H9 (cell line): ENCODE measurements around the gene UBP1. TPM values are rescaled to one million over a fixed set of nuclear protein-coding genes. Genes with fewer than 3 reads are reported as not detected.

Source experiments
- DNase-seq: peaks from one replicate; pipeline ENCODE4 v3.0.0-alpha.2; 2017
- H2AFZ ChIP-seq: one replicate; pipeline ENCODE4 v1.6.1; 2013; ENCODE audit warnings: mild to moderate bottlenecking, low read length, control low read depth, moderate library complexity
- H2AK5ac ChIP-seq: 2 replicates; pipeline ENCODE4 v1.6.1; 2013; ENCODE audit warnings: low read length, control low read depth, mixed read lengths; ENCODE audit not compliant: insufficient read length
- H2BK120ac ChIP-seq: one replicate; pipeline ENCODE4 v1.6.1; 2013; ENCODE audit warnings: low read depth, mild to moderate bottlenecking, low read length, control low read depth, inconsistent platforms; ENCODE audit not compliant: poor library complexity, severe bottlenecking
- H2BK12ac ChIP-seq: 2 replicates; pipeline ENCODE4 v1.6.1; 2013; ENCODE audit warnings: low read length, control low read depth, mixed read lengths, low read depth; ENCODE audit not compliant: insufficient read length
- H2BK15ac ChIP-seq: 2 replicates; pipeline ENCODE4 v1.6.1; 2013; ENCODE audit warnings: low read depth, low read length, control low read depth
- H2BK20ac ChIP-seq: one replicate; pipeline ENCODE4 v1.6.1; 2013; ENCODE audit warnings: low read depth, mild to moderate bottlenecking, low read length, control low read depth, inconsistent platforms; ENCODE audit not compliant: poor library complexity, severe bottlenecking
- H2BK5ac ChIP-seq: 2 replicates; pipeline ENCODE4 v1.6.1; 2013; ENCODE audit warnings: low read length, control low read depth, mixed read lengths; ENCODE audit not compliant: insufficient read length
- H3K14ac ChIP-seq: 2 replicates; pipeline ENCODE4 v1.6.1; 2013; ENCODE audit warnings: low read length, control low read depth; ENCODE audit not compliant: insufficient read depth
- H3K18ac ChIP-seq: 2 replicates; pipeline ENCODE4 v1.6.1; 2013; ENCODE audit warnings: low read depth, mild to moderate bottlenecking, mixed read lengths, low read length, control low read depth; ENCODE audit not compliant: insufficient read length
- H3K23ac ChIP-seq: 2 replicates; pipeline ENCODE4 v1.6.1; 2013; ENCODE audit warnings: low read length, control low read depth, mixed read lengths, low read depth; ENCODE audit not compliant: insufficient read length
- H3K23me2 ChIP-seq: 2 replicates; pipeline ENCODE4 v1.6.1; 2013; ENCODE audit warnings: low read depth, mild to moderate bottlenecking, mixed read lengths, low read length, control low read depth; ENCODE audit not compliant: insufficient read length, poor library complexity, severe bottlenecking
- H3K27ac ChIP-seq: 2 replicates; pipeline ENCODE4 v1.5.1; 2013; ENCODE audit warnings: low read length, control low read depth, mixed read lengths, low read depth; ENCODE audit not compliant: insufficient read length
- H3K27me3 ChIP-seq: 2 replicates; pipeline ENCODE4 v1.6.1; 2013; ENCODE audit warnings: low read length, control low read depth, inconsistent platforms; ENCODE audit not compliant: insufficient read depth
- H3K4ac ChIP-seq: 2 replicates; pipeline ENCODE4 v1.6.1; 2013; ENCODE audit warnings: low read depth, mild to moderate bottlenecking, control low read depth, inconsistent platforms, low read length, moderate library complexity
- H3K4me1 ChIP-seq: 2 replicates; pipeline ENCODE4 v1.6.1; 2013; ENCODE audit warnings: low read length, control low read depth, inconsistent platforms; ENCODE audit not compliant: insufficient read depth
- H3K4me2 ChIP-seq: 2 replicates; pipeline ENCODE4 v1.6.1; 2013; ENCODE audit warnings: low read length, control low read depth, mixed read lengths; ENCODE audit not compliant: insufficient read length, insufficient read depth
- H3K56ac ChIP-seq: 2 replicates; pipeline ENCODE4 v1.6.1; 2013; ENCODE audit warnings: low read depth, mild to moderate bottlenecking, mixed read lengths, low read length, control low read depth; ENCODE audit not compliant: insufficient read length
- H3K79me1 ChIP-seq: 2 replicates; pipeline ENCODE4 v1.6.1; 2013; ENCODE audit warnings: low read depth, mild to moderate bottlenecking, moderate library complexity, low read length, control low read depth, inconsistent platforms; ENCODE audit not compliant: insufficient read depth, poor library complexity, severe bottlenecking
- H3K79me2 ChIP-seq: 2 replicates; pipeline ENCODE4 v1.6.1; 2013; ENCODE audit warnings: low read length, control low read depth, inconsistent platforms; ENCODE audit not compliant: insufficient read depth
- H3K9ac ChIP-seq: 2 replicates; pipeline ENCODE4 v1.6.1; 2013; ENCODE audit warnings: low read length, control low read depth, mixed read lengths; ENCODE audit not compliant: insufficient read length; ENCODE audit errors: extremely low read depth
- H3K9me3 ChIP-seq: one replicate; pipeline ENCODE4 v1.6.1; 2013; ENCODE audit warnings: low read depth, low read length, inconsistent platforms; ENCODE audit not compliant: control insufficient read depth
- H3T11ph ChIP-seq: one replicate; pipeline ENCODE4 v1.6.1; 2013; ENCODE audit warnings: mild to moderate bottlenecking, low read length, control low read depth, inconsistent platforms
- H4K20me1 ChIP-seq: one replicate; pipeline ENCODE4 v1.6.1; 2013; ENCODE audit not compliant: control insufficient read depth, insufficient read length, insufficient read depth
- H4K5ac ChIP-seq: 2 replicates; pipeline ENCODE4 v1.6.1; 2013; ENCODE audit warnings: low read depth, mild to moderate bottlenecking, mixed read lengths, low read length, control low read depth; ENCODE audit not compliant: insufficient read length
- H4K8ac ChIP-seq: replicated peaks from 2 replicates; pipeline ENCODE4 v1.6.1; 2013; ENCODE audit warnings: low read length, control low read depth, mixed read lengths, low read depth; ENCODE audit not compliant: insufficient read length
- H4K91ac ChIP-seq: 2 replicates; pipeline ENCODE4 v1.6.1; 2013; ENCODE audit warnings: low read depth, mild to moderate bottlenecking, moderate library complexity, mixed read lengths, low read length, control low read depth; ENCODE audit not compliant: insufficient read length
- H3K27ac Mint-ChIP-seq, 3 experiments: 2 replicates in 2 of 3; 3 replicates in 1 of 3; pipeline ENCODE4 v1.8.0; 2020 to 2021; ENCODE audit warnings: mixed read lengths in 3 of 3, mild to moderate bottlenecking in 1 of 3, moderate library complexity in 1 of 3
- H3K27me3 Mint-ChIP-seq: 2 replicates; pipeline ENCODE4 v1.8.0; 2021; ENCODE audit warnings: low read depth, mild to moderate bottlenecking, moderate library complexity, mixed read lengths
- H3K36me3 Mint-ChIP-seq, 3 experiments: 2 replicates in 2 of 3; 3 replicates in 1 of 3; pipeline ENCODE4 v1.8.0; 2020 to 2021; ENCODE audit warnings: low read depth in 3 of 3, mixed read lengths in 3 of 3; ENCODE audit not compliant: insufficient read depth in 1 of 3
- H3K4me1 Mint-ChIP-seq, 2 experiments: 2 replicates each; pipeline ENCODE4 v1.8.0; 2020; ENCODE audit warnings: mixed read lengths in 2 of 2
- H3K4me3 Mint-ChIP-seq, 2 experiments: 2 replicates in 1 of 2; 3 replicates in 1 of 2; pipeline ENCODE4 v1.8.0; 2020 to 2021; ENCODE audit warnings: mild to moderate bottlenecking in 2 of 2, mixed read lengths in 2 of 2, moderate library complexity in 1 of 2
- H3K9me3 Mint-ChIP-seq, 2 experiments: 2 replicates in 1 of 2; 3 replicates in 1 of 2; pipeline ENCODE4 v1.8.0; 2020; ENCODE audit warnings: mild to moderate bottlenecking in 2 of 2, mixed read lengths in 2 of 2, moderate library complexity in 1 of 2
- WGBS: extraction: QIAGEN DNeasy Blood & Tissue Kit; methylation state at CpG from one replicate; pipeline ENCODE4 v1.1.7; 2013; ENCODE audit warnings: missing lambda C conversion rate, low lambda C conversion rate, mixed read lengths; ENCODE audit not compliant: insufficient read length; ENCODE audit errors: extremely low coverage; 5-methylcytosine and 5-hydroxymethylcytosine counted together
- total RNA-seq: library from RNA; stranded (reverse); gene quantifications from 2 replicates; pipeline ENCODE4 v1.2.1, GENCODE V29; 2021
- TF ChIP-seq, protein P1 (sequence below): fragments of 200-600 bp; sonication (generic); conservative IDR thresholded peaks from 3 replicates; pipeline ENCODE4 v1.8.0; 2021; ENCODE audit warnings: antibody characterized with exemption, mild to moderate bottlenecking

UBP1 gene
- total RNA-seq, 1 experiment from 2014 or later = 103 TPM

DNA sequence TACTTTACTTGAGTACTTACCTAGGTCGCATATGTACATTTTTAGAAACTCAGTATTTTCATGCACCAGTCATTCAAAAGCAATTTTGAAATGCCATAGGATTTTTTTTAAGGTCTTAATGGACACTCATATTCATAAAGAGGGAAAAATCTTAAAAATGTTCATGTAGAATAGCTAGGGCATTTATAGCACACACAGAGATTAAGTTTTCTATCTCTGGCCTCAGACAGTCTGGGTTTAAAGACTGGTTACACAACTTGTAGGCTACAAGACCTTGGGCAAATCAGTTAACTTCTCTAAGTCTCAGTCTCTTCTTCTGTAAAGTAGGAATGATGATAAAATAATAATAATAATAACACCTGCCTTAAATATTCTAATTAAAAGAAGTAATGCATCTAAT is 48.5 kb upstream of the UBP1 start:
- Histone ChIP-seq H2BK120ac (no peak overlapping the region), H4K91ac (no peak overlapping the region), H3T11ph (no peak overlapping the region), H3K9me3 (no peaks in the 10 kb centered on the region), H3K23ac (no peak overlapping the region), H2BK20ac (no peak overlapping the region), H2BK15ac (no peak overlapping the region), H4K20me1 (no peaks in the 10 kb centered on the region), H3K27me3 (no peaks in the 10 kb centered on the region), H3K4me1 (no peaks in the 10 kb centered on the region), H4K5ac (no peak overlapping the region), H3K14ac (no peak overlapping the region), H2AK5ac (no peak overlapping the region), H2AFZ (no peak overlapping the region), H3K18ac (no peak overlapping the region), H3K23me2 (no peaks in the 10 kb centered on the region), H3K4me2 (no peak overlapping the region), H4K8ac (no peak overlapping the region), H3K4ac (no peak overlapping the region), H2BK12ac (no peak overlapping the region), H3K79me1 (no peaks in the 10 kb centered on the region), H2BK5ac (no peak overlapping the region), H3K27ac (no peak overlapping the region), H3K56ac (no peak overlapping the region), H3K9ac (no peak overlapping the region), H3K79me2 (no peaks in the 10 kb centered on the region)
- DNase-seq = no peak
- Mint-ChIP-seq H3K36me3 (no peaks in the 10 kb centered on the region), H3K27ac (no peak overlapping the region), H3K4me1 (peaks cover 4 to 6% of the 10 kb centered on the region in 2 experiments; a peak in 3 of 4 replicates), H3K4me3 (no peak overlapping the region), H3K27me3 (no peaks in the 10 kb centered on the region), H3K9me3 (peaks cover 3% of the 10 kb centered on the region in 2 experiments; a peak in 3 of 5 replicates)
- no CpG with 5 or more reads among the region's 1 CpG for WGBS
- TF ChIP-seq, protein P1, sequence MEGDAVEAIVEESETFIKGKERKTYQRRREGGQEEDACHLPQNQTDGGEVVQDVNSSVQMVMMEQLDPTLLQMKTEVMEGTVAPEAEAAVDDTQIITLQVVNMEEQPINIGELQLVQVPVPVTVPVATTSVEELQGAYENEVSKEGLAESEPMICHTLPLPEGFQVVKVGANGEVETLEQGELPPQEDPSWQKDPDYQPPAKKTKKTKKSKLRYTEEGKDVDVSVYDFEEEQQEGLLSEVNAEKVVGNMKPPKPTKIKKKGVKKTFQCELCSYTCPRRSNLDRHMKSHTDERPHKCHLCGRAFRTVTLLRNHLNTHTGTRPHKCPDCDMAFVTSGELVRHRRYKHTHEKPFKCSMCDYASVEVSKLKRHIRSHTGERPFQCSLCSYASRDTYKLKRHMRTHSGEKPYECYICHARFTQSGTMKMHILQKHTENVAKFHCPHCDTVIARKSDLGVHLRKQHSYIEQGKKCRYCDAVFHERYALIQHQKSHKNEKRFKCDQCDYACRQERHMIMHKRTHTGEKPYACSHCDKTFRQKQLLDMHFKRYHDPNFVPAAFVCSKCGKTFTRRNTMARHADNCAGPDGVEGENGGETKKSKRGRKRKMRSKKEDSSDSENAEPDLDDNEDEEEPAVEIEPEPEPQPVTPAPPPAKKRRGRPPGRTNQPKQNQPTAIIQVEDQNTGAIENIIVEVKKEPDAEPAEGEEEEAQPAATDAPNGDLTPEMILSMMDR = no peak
